CD4-positive, alpha-beta T cell treated with Interleukin-17A for 1 hour (primary cell): ENCODE data around the gene LRFN3.
"Not testable (repeated sequence)": the region's sequence is repeated elsewhere in the genome, so short reads cannot be mapped to it uniquely, and the experiment has no call there.

ENCODE experiments used
- DNase-seq: peaks from one replicate; pipeline ENCODE4 v3.0.0-alpha.2; 2020

LRFN3 gene

GRCh38 chr19:35935911-35936737 is at the start of gene LRFN3:
TSS of gene LRFN3 (plus strand) at chr19:35936374. CDS start at chr19:35939426, 3,052 bp downstream.
- peak; percentile 54 for DNase-seq

DNA sequence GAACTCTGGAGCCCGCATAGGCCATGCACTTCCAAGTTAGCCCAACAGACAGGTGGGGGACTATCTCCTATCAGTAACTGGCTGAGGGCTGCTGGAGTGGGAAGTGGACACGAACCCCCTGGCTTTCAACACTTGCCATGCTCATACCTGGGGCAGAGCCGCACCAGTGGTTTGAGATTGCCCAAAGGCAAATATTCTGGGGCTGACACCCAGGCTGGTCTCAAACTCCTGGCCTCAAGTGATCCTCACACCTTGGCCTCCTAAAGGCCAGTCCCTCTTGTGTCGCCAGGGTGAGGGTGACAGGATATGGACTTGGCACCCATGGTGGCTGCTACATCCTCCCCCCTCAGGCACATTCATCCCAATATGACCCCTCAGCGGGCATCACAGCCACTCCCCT is 49.0 kb upstream of the LRFN3 start:
- peak; percentile 15 for DNase-seq

GRCh38 chr19:35888398-35888797 is 47.8 kb upstream of the LRFN3 start:
- no peak for DNase-seq

DNA sequence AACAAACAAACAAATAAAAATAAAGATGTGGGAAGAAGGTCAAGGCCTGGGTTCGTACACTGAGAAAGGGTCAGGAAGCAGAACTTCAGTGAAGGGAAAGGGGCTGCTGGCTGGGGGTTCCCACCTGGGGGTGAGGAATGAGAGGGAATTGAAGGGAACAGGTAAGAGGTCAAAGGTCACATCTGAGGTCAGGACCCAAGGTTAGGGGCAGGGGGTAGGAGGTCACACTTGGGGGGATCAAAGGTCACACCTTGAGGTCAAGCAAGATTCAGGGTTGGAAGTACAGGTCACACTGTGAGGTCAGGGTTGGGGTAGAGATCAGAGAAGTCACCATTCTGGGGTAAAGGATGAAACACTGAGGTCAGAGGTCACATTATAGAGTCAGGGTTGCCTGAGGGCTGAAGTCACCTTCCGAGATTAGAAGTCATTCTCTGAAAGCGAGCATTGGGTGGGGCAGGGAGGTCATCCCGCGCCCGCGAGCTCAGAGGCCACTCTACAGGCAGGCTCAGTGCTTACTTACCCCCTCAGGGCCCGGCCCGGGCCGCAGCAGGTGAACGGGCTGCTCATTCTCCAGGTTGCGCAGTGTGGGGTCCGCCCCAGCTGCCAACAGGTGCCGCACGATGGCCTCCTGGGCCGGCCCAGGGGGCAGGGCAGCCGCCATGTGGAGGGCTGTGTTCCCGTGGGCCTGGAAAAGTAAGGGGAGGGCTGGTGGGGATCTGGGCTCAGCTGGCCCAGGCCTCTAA is 46.6 kb upstream of the LRFN3 start:
- DNase-seq = peak; percentile 23

DNA sequence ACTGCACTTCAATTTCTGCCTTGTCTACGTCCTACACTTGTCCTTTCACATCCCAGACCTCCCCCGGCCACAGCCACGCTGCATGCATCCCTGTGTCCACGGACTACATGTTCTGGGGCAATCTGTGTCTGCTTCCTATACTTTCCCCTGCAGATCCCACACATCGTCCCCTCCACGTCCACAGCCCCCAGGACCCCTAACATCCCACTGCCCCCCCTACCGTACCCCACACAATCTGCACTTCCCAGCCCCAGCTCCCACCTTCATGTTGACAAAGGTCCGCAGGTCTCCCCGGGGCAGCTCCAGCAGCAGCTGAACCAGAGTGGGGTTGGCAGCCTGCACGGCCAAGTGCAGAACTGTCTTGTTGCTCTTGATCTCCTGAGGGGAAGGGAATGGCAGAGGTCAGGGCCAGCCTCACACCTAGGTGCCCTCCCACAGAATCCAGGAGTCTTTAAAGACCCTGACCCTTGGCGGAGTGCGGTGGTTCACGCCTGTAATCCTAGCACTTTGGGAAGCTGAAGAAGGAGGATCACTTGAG is 46.0 kb upstream of the LRFN3 start:
- peak; percentile 24 for DNase-seq

GRCh38 chr19:35891819-35892218 is 44.4 kb upstream of the LRFN3 start:
- DNase-seq = not testable (repeated sequence)

DNA sequence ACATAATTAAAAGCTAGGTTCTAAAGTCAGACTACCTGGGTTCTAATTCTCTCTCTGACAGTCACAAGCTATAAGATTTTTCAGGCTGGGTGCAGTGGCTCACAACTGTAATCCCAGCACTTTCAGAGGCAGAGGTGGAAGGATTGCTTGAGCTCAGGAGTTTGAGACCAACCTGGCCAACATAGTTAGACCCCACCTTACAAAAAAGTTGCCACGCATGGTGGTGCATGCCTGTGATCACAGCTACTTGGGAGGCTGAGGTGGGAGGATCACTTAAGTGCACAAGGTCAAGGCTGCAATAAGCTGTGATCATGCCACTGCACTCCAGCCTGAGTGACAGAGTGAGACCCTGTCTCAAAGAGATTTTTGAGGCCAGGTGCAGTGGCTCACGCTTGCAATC is 41.8 kb upstream of the LRFN3 start:
- peak; percentile 19 for DNase-seq

DNA sequence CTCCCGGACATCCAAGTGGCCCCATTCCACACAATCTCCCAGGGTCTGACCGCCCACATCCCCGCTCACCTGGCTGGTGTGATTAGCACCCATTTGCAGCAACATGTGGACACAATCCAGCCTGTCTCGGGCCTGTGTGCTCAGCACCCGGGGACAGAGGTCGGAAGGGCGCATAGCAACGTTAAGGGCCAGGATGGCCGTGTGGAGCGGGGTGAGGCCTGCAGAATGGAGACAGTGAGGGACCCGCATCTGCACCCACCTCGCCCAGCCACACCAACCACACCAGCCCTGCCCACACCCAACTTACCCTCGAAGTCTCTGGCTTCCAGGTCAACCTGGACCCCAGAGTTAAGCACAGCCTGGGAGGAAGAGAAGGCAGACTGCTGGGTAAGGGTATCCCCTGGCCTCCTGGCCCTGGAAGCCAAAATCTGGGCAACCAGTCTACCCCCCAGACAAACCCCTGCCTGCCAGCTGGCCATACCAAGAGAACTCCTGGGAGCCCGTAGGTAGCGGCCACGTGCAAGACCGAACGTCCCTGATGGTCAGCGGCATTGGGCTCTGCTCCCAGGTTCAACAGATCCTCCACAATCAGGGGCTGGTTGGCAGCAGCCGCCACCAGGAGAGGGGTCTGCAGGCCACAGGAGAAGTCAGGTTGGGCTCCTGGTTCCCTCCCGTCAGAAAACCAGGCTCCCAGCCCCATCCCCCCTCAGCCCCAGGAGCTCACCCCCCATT is 40.1 kb upstream of the LRFN3 start:
- no peak for DNase-seq

DNA sequence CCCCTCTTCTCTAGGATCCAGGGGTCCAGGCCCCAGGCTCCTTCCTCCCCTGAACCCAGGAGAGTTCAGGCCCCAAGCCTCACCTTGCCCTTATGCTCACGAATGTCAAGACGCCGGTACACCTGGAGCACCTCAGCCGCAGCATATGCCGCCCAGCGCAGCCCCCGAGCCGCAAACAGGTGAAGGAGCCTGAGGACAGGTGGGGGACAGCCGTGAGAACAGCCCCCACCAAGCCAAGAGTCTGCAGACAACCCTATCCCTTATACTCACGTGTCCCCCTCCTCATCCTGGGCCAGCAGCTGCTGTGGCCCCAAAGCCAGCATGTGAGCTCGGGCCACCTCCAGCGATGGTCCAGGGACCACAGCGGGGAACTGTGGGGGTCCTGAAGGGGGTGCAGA is 39.5 kb upstream of the LRFN3 start:
- no peak for DNase-seq

GRCh38 chr19:35897706-35898451 is 38.3 kb upstream of the LRFN3 start:
- no peak for DNase-seq

DNA sequence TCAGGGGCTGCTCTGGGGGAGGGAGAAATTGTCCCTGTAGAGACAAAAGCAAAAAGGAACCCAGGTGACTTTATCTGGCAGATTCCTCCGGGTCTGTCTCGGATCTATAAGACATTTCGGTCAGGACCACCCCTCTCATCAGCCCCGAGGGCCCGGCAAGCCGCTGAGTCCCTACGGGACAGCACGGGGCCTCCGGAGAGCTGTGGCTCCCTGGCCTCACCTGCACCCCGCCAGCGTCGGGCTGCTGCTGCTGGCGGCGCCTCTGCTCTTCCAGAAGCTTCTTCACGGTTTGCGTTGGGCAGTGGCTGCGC is 37.7 kb upstream of the LRFN3 start:
- no peak for DNase-seq

DNA sequence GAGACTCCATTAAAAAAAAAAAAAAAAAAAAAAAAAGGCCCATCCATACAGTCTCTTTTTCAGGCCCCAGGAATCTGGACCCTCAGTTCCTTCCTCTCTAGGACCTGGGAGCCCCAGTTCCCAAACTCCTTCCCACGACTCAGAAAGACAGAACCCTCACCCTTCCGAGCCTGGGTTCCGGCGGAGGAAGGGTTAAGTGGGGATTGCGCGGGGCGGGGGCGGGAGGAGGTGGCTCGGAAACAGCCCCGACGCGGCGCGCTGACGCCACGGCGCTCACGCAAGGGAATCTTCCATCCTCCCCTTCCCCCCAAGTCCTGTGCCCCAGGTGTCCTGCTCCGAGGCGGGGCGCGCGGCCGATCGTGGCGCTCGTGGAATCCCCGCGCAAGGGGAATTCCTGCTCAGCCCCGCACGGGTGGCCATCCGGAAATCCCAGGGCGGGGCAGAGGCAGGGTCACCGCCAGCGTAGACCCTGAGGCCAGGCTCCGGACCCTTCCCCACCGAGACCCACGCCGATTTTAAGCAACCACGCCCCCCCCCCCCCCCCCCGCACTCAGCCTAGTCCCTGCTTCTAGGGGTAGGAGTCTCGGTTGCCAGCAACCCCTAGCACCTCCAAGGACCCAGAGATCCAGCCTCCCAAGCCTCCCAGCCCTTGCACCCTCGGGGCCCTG is 36.5 kb upstream of the LRFN3 start:
- DNase-seq = peak; percentile 92

- DNase-seq = no peak
Observed at GRCh38 chr19:35901055-35901644, 35.0 kb upstream of the LRFN3 start.

- DNase-seq = peak; percentile 74
Observed at GRCh38 chr19:35901854-35902661, 34.1 kb upstream of the LRFN3 start, which contains the start of gene HCST. TSS of gene HCST (plus strand) at chr19:35902529. CDS start at chr19:35902594, 65 bp downstream.

DNA sequence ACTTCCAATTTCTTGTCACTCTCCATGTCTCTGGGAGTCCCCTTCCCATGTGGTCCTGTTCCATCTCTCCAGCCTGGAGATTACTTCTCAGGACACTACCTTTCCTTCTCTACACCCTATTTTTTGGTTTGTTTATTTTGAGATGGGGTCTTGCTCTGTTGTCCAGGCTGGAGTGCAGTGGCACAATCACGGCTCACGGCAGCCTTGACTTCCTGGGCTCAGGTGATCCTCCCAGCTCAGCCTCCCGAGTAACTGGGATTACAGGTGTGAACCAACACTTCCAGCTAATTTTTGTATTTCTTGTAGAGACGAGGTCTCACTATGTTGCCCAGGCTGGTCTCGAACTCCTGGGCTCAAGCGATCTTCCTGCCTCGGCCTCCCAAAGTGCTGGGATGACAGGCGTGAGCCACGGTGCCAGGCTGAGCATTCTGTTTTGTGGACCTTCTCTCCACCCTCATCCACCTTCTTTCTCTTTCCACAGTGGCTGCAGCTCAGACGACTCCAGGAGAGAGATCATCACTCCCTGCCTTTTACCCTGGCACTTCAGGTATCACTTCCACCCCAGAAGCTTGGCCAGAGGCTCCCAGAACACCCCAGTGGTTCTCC is 33.2 kb upstream of the LRFN3 start:
- peak; percentile 24 for DNase-seq

- peak; percentile 94 for DNase-seq
Observed at GRCh38 chr19:35903550-35904179, 32.5 kb upstream of the LRFN3 start.

GRCh38 chr19:35904311-35905068 is 31.7 kb upstream of the LRFN3 start:
- DNase-seq = peak; percentile 1

DNA sequence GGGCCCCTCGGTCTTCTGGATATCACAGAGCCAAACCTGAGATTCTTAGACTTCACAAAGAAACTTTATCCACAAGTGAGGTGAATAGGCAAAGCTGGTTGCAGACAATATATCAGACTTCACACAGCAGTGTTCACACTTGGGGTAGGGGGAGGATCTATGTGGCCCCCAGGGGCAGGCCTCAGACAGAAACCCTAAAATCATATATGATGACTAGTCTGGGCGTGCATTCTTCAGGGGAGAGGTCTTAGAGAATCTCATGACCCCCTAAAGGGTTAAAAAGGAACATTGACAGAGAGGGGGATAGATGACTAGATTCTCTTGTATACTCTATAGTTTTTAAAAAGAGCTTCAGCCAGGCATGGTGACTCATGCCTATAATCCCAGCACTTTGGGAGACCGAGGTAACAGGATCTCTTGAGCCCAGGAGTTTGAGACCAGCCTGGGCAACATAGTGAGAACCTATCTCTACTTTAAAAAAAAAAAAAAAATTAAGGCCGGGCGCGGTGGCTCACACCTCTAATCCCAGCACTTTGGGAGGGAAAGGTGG is 30.9 kb upstream of the LRFN3 start:
- no peak for DNase-seq

DNA sequence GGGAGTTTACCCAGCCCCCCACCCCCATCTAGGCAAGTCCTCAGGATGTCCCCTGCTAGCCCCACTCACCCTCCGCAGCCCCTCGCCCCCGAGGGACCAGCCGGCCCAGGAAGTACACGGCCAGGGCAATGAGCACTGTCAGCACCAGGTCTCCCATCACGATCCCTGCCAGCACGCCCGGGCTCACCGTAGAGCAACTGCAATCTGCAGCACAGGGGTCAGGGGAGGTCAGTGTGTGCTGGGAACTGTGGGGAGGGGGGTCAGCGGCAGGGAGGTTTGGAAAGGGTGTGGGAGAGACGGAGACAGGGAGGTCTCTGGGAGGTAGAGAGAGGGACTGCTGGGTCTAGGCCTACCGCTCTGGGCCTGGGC is 28.8 kb upstream of the LRFN3 start:
- DNase-seq = no peak
